Activated naive CD8-positive, alpha-beta T cell treated with anti-CD3 and anti-CD28 coated beads for 36 hours (primary cell): ENCODE measurements around the gene ZFPM1. TPM values are rescaled to one million over a fixed set of nuclear protein-coding genes. Genes with fewer than 3 reads are reported as not detected.

ENCODE experiments used
- DNase-seq: peaks from one replicate; pipeline ENCODE4 v3.0.0; 2021
- H3K27ac Mint-ChIP-seq: one replicate; pipeline ENCODE4 v1.8.0; 2022; ENCODE audit warnings: mild to moderate bottlenecking, moderate library complexity, mixed read lengths
- H3K27me3 Mint-ChIP-seq: one replicate; pipeline ENCODE4 v1.8.0; 2022; ENCODE audit warnings: mild to moderate bottlenecking, mixed read lengths
- H3K36me3 Mint-ChIP-seq: one replicate; pipeline ENCODE4 v1.8.0; 2021; ENCODE audit warnings: mild to moderate bottlenecking, mixed read lengths
- H3K4me1 Mint-ChIP-seq: one replicate; pipeline ENCODE4 v1.8.0; 2021; ENCODE audit warnings: mixed read lengths
- H3K4me3 Mint-ChIP-seq: one replicate; pipeline ENCODE4 v1.8.0; 2022; ENCODE audit warnings: mild to moderate bottlenecking, moderate library complexity, mixed read lengths
- H3K9me3 Mint-ChIP-seq: one replicate; pipeline ENCODE4 v1.8.0; 2022; ENCODE audit warnings: mixed read lengths
- total RNA-seq, 2 experiments: library from RNA; stranded (reverse); gene quantifications; one replicate each; pipeline ENCODE4 v1.2.3, GENCODE V29; 2021

ZFPM1 gene
- total RNA-seq, 2 experiments from 2014 or later = 6.7 to 6.9 TPM

DNA sequence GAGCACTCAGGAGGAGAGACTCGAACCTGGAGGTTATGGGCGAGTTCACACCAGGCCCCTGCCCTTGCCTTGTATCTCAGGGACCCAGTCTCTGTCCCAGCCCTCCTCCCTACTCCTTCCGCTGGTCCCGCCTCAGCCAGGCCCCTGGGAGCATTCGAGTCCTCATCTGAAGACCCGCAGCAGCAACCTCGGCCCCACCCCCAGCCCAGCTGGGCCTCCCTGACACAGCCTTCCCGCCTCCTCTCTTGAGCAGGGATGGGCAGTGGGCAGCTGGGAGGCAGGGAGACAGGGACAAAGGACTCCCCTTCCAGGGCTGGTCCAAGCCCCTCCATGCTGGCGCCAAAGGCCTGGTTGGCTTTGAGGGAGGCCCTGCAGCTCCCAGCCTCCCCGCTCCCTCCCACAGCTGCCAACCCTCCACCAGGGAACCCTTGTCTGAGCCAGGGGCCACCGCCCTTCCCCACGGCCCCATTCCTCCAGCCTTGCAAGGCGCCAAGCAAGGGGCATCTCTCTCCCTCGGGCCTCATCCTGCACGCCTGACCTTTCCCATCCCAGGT lies 101.7 kb downstream of the ZFPM1 start:
- DNase-seq = no peak
- Mint-ChIP-seq H3K36me3 (no peaks in the 10 kb centered on the region), H3K27ac (no peak overlapping the region), H3K27me3 (peaks cover 40% of the 10 kb centered on the region), H3K4me3 (no peak overlapping the region), H3K9me3 (peaks cover 3% of the 10 kb centered on the region), H3K4me1 (peaks cover 3% of the 10 kb centered on the region)

DNA sequence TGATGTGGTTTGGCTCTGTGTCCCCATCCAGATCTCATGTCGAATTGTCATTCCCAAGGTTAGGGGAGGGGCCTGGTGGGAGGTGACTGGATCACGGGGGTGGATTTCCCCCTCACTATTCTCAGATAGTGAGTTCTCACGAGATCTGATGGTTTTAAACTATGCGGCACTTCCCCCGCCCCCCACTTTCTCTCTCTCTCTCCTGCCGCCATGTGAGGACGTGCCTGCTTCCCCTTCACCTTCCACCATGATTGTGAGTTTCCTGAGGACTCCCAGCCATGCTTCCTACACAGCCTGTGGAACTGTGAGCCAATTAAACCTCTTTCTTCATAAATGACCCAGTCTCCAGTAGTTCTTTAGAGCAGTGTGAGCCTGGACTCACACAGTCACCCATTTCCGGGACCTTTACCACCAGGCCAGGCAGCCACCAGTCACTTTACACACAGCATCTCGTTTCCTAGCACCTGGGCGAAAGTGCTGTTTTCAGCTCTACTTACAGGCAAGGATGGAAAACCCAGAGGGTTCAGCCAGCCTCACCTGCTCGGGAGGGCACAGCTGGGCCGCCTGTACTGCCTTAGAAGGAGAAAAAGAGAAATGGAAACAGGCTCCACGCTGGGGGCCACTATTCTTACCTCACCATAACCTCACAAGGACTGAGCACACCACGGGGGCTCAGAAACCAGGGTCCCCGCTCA lies 103.4 kb downstream of the ZFPM1 start:
- DNase-seq = no peak
- Mint-ChIP-seq H3K36me3 (no peaks in the 10 kb centered on the region), H3K27ac (no peak overlapping the region), H3K4me3 (no peak overlapping the region), H3K27me3 (peaks cover 45% of the 10 kb centered on the region), H3K9me3 (peaks cover 3% of the 10 kb centered on the region), H3K4me1 (no peaks in the 10 kb centered on the region)

DNA sequence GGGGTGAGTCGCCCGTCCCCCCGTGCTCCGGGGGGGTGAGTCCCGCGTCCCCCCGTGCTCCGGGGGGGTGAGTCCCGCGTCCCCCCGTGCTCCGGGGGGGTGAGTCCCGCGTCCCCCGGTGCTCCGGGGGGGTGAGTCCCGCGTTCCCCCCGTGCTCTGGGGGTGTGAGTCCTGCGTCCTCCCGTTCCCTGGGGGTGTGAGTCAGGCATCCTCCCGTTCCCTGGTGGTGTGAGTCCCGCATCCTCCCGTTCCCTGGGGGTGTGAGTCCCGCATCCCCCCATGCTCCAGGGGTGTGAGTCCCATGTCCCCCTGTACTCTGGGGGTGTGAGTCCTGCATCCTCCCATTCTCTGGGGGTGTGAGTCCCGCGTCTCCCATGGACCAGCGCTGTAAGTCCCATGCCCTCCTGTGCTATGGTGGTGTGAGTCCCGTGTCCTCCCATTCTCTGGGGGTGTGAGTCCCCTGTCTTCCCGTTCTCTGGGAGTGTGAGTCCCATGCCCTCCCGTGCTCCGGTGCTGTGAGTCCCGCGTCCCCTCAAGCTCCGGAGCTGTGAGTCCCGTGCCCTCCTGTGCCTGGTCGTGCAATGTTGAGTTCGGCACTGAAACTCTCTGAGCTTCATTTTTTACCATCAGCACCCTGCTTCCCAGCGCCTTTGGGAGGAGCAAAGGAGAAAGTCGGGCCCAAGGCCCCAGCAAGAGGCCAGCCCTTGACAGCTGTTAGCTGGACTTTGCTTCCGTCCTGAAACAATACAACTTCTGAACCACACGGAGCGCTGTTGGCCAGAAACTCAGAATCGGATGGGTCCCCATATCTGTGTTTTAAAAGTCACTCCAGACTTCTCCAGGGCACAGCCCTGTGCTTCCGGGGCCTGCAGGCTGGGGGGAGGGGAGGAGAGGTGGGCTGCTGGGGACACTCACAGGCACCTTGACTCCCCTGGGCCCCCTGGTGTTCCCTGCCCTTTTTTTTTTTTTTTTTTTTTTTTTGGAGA lies 105.7 kb downstream of the ZFPM1 start:
- Mint-ChIP-seq H3K4me1 (peaks cover 2% of the 10 kb centered on the region), H3K36me3 (no peaks in the 10 kb centered on the region), H3K4me3 (no peak overlapping the region), H3K27ac (no peak overlapping the region), H3K27me3 (peaks cover 37% of the 10 kb centered on the region), H3K9me3 (peaks cover 3% of the 10 kb centered on the region)
- no peak for DNase-seq

DNA sequence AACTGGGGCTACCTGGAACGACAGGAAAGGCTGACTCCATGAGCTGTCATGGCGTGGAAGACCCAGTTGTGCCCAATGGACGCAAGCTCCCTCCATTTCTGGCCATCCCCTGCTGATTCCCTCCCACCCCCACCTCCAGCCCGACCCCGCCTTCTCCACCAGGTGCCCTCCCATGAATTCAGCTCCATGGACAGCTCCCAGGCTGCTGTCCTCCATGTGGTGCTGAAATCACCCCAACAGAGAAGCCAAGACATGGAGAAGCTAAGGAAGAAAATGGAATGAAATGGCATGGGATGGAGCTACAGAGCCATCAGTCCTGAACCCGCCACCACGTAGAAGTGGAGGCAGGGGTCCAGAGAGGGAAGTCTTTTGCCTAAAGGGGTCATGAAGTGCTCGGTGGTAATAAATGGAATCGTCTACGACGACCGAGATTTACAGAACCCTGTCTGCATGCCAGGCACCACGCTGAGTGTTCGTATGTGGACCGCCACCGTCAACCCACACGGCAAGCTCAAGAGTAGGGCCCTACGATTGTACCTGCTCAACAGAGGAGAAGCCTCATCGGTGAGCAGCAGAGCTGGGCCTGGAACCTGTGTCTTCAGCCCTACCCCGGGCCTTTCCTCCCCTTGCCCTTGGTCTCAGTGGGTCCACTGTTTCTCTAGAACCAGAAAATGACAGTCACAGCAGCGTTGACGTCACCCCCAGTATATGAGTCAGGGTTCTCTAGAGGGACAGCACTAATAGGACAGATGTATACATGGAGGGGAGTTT lies 107.8 kb downstream of the ZFPM1 start:
- H3K9me3 Mint-ChIP-seq = peaks cover 3% of the 10 kb centered on the region
- no peaks in the 10 kb centered on the region for H3K36me3 Mint-ChIP-seq
- DNase-seq = no peak
- no peak overlapping the region for H3K4me3 Mint-ChIP-seq
- no peak overlapping the region for H3K27ac Mint-ChIP-seq
- peaks cover 28% of the 10 kb centered on the region for H3K27me3 Mint-ChIP-seq
- H3K4me1 Mint-ChIP-seq = peaks cover 5% of the 10 kb centered on the region

- peaks cover 13% of the 10 kb centered on the region for H3K4me1 Mint-ChIP-seq
- DNase-seq = peak; percentile 38
- H3K9me3 Mint-ChIP-seq = no peaks in the 10 kb centered on the region
- H3K27me3 Mint-ChIP-seq = peaks cover 22% of the 10 kb centered on the region
- no peaks in the 10 kb centered on the region for H3K36me3 Mint-ChIP-seq
- no peak overlapping the region for H3K4me3 Mint-ChIP-seq
- H3K27ac Mint-ChIP-seq = no peak overlapping the region
Measured at GRCh38 chr16:88561485-88562359, 108.6 kb downstream of the ZFPM1 start.

DNA sequence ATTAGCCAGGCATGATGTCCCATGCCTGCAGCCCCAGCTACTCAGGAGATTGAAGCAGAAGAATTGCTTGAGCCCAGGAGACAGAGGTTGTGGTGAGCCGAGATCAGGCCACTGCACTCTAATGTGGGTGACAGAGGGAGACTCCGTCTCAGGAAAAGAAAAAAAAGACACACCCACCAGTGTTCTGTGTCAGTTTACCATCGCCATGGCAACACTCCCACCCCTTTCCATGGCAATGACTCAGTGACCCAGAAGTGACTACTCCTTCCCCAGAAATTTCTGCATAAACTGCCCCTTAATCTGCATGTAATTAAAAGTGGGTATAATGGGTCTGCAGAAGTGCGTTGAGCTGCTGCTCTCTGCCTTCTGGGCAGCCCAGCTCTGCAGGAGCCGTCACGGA lies 113.1 kb downstream of the ZFPM1 start:
- Mint-ChIP-seq H3K9me3 (no peaks in the 10 kb centered on the region), H3K4me1 (peaks cover 19% of the 10 kb centered on the region), H3K27me3 (no peaks in the 10 kb centered on the region), H3K4me3 (no peak overlapping the region), H3K27ac (no peak overlapping the region), H3K36me3 (peaks cover 1% of the 10 kb centered on the region)
- DNase-seq = peak; percentile 79

DNA sequence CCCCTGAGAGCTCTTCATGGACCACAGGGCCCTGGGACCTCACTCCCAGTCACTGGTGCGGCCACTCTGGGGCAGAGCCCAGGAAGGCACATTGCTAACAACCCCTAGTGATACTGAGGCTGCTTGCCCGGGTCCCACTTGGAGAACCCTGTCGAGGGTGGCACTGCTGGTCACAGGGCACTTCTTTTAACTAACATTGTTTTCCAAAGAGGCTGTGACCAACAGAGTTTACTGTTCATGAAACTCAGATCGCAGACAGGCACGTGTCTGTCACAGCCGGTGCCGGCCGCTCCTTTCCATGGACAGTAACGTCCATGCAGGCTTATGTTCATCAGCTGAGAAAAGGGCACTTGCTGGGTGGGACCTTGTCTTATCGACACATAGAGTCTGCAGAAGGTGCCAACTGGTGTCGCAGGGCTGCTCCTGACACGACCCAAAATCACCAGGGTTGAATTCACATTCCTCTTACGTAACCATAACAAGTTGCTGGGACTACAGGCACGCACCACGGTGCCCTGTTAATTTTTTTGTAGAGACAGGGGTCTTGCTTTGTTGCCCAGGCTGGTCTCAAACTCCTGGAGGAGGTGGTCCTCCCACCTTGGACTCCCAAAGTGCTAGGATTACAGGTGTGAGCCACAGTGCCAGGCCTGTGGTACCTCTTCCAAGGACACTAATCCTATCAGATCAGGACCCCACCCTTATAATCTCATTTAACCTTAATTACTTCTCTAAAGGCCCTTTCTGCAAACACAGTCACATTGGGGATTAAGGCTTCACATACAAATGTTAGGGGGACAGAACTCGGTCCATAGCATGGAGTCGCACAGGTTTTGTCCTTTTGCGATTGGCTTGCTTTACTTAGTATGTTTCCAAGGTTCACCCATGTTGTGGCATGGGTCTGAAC lies 115.9 kb downstream of the ZFPM1 start:
- Mint-ChIP-seq H3K27me3 (no peaks in the 10 kb centered on the region), H3K4me3 (peak overlapping the region; percentile 73), H3K4me1 (peaks cover 41% of the 10 kb centered on the region), H3K27ac (peak overlapping the region; percentile 22), H3K36me3 (peaks cover 10% of the 10 kb centered on the region), H3K9me3 (no peaks in the 10 kb centered on the region)
- no peak for DNase-seq

- peaks cover 41% of the 10 kb centered on the region for H3K4me1 Mint-ChIP-seq
- no peaks in the 10 kb centered on the region for H3K27me3 Mint-ChIP-seq
- no peak for DNase-seq
- no peaks in the 10 kb centered on the region for H3K9me3 Mint-ChIP-seq
- peak overlapping the region; percentile 73 for H3K4me3 Mint-ChIP-seq
- H3K27ac Mint-ChIP-seq = peak overlapping the region; percentile 22
- peaks cover 10% of the 10 kb centered on the region for H3K36me3 Mint-ChIP-seq
Measured at GRCh38 chr16:88569614-88569984, 116.5 kb downstream of the ZFPM1 start.

- no peaks in the 10 kb centered on the region for H3K27me3 Mint-ChIP-seq
- H3K9me3 Mint-ChIP-seq = no peaks in the 10 kb centered on the region
Measured at GRCh38 chr16:88569985-88570690, 117.1 kb downstream of the ZFPM1 start, which contains the start of gene ZC3H18. TSS of gene ZC3H18 (plus strand) at chr16:88570403. CDS start at chr16:88577124, 6,721 bp downstream.

GRCh38 chr16:88570691-88571092 lies 117.6 kb downstream of the ZFPM1 start:
- H3K4me1 Mint-ChIP-seq = peaks cover 43% of the 10 kb centered on the region
- H3K4me3 Mint-ChIP-seq = peak overlapping the region; percentile 89
- H3K27ac Mint-ChIP-seq = peak overlapping the region; percentile 77

More at GRCh38 chr16:88569985-88570690, 117.1 kb downstream of the ZFPM1 start, which contains the start of gene ZC3H18:
- Mint-ChIP-seq H3K27ac (peak within 1 kb of the TSS; percentile 86), H3K4me1 (peaks cover 41% of the 10 kb centered on the region), H3K36me3 (peaks cover 10% of the 10 kb centered on the region), H3K4me3 (peak within 1 kb of the TSS; percentile 89)
- peak; percentile 98 for DNase-seq

GRCh38 chr16:88575251-88575650 lies 122.2 kb downstream of the ZFPM1 start:
- no peaks in the 10 kb centered on the region for H3K27me3 Mint-ChIP-seq
- H3K36me3 Mint-ChIP-seq = peaks cover 35% of the 10 kb centered on the region
- DNase-seq = no peak
- no peaks in the 10 kb centered on the region for H3K9me3 Mint-ChIP-seq
- no peak overlapping the region for H3K27ac Mint-ChIP-seq
- no peak overlapping the region for H3K4me3 Mint-ChIP-seq
- peaks cover 44% of the 10 kb centered on the region for H3K4me1 Mint-ChIP-seq

More at GRCh38 chr16:88570691-88571092, 117.6 kb downstream of the ZFPM1 start:
- Mint-ChIP-seq H3K27me3 (no peaks in the 10 kb centered on the region), H3K36me3 (peaks cover 10% of the 10 kb centered on the region), H3K9me3 (no peaks in the 10 kb centered on the region)
- DNase-seq = peak; percentile 52

DNA sequence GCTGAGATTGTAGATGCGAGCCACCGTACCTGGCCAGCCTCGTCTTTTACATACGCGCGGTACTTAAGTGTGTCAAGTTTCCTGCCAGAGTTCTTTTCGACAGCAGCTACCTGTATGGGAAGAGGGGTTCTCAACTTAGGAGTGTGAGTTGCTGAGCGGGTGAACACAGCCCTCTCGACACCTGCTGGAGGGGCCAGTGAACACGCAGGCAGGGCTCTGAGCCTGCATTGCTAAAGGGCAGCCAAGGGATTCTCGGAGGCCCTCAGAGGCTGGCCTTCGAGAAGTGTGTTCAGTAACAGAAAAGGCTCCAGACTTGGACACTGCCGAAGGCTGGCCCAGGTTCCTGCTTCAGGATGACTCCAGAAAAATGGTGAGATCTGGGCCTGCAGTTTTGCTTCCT lies 123.2 kb downstream of the ZFPM1 start:
- DNase-seq = no peak
- Mint-ChIP-seq H3K4me3 (no peak overlapping the region), H3K27me3 (no peaks in the 10 kb centered on the region), H3K27ac (no peak overlapping the region), H3K36me3 (peaks cover 32% of the 10 kb centered on the region), H3K4me1 (peaks cover 48% of the 10 kb centered on the region), H3K9me3 (no peaks in the 10 kb centered on the region)
